GM21737 (cell line): ENCODE data around the gene NCS1.
"Not testable (repeated sequence)": the region's sequence is repeated elsewhere in the genome, so short reads cannot be mapped to it uniquely, and the experiment has no call there.

Source experiments
- ATAC-seq: cut with Tn5 transposase; IDR thresholded peaks from one replicate; pipeline ENCODE4 v1.9.1; 2021; ENCODE audit warnings: mild to moderate bottlenecking, moderate library complexity; ENCODE audit not compliant: unreplicated experiment

Gene NCS1

DNA sequence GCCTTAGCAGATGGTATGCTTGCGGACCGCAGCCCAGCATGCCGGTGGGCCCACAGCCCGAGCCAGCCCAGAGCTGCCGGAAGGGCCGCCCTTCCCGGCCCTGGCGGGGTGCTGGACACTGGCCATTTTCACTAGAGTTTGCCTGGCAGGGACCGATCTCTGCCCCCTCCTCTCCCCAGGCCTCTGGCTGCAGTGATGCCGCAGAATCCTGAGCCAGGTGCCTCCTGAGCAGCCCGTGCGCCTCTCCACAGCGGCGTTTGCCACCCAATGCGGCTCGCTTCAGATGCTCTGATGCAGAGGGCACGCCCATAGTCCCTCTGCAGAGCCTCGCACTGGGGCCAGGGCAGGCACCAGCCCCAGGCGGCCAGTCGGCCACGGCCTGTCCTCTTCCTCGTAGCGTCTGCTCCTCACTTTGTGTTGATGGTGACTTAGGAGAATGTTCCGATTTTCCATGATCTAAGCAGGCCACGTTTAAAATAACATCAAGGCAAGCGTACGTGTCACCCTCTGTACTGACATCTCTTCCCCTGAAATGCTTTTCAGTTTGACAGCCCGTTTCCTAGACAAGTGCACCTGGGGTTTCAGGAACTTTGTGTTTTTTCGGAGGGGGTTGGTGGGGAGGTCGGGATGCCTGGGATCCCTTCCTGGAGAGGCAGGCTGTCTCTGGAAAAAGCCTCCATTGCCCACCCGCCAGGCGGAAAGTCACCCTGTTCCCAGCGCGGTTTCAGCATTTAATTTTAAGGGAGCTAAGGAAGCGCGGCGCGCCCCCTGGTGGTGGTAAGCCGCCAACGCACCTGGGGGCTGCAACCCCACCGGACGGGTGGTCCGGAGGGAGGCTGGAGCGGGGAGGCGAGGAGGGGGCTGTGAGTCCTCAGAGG, 63.6 kb downstream of the NCS1 start:
- no peak for ATAC-seq

DNA sequence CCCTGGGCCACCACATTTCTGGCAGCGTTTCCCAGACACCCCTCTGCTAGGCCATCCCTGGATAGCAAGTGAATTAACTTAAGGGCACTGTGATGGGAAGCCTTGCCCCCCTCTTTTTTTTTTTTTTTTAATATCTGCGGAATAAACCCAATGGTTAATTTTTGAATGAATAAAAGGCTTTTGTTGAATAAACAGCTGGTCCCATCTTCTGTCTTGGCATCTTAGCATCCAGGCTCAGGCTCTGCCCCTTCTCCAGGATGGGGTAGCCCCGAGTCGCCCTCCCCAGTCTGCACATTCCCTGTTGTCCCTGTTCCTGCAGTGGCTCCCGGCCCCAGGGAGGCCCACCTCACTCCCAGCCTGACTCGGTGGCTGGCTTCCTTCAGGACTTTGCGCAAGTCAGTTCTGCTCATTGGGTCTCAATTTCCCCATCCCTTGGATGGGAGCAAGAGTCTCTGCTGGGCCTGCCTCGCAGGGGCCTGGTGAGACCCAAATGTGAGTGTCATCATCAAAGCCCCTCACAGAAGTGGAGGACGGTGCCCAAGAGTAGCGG, 64.3 kb downstream of the NCS1 start:
- ATAC-seq, result no peak

DNA sequence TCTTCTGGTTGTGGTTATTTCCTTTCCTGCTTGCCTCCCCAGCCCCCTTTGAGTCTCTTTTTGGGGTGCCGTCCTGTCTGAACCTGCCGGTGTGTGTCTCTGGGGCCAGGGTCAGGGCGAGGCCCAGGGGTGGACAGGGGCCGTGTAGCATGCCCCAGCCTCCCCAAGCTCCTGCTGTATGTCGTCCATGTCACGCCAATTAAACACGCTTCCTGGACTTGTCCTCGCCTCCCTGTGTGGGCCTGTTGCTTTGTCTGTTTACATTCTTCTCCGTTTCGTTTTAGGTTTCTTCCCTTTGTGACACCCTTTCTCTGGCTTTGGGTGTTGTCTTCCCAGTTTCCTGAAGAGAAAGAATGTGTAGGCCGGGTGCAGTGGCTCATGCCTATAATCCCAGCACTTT, 64.9 kb downstream of the NCS1 start:
- no peak for ATAC-seq

DNA sequence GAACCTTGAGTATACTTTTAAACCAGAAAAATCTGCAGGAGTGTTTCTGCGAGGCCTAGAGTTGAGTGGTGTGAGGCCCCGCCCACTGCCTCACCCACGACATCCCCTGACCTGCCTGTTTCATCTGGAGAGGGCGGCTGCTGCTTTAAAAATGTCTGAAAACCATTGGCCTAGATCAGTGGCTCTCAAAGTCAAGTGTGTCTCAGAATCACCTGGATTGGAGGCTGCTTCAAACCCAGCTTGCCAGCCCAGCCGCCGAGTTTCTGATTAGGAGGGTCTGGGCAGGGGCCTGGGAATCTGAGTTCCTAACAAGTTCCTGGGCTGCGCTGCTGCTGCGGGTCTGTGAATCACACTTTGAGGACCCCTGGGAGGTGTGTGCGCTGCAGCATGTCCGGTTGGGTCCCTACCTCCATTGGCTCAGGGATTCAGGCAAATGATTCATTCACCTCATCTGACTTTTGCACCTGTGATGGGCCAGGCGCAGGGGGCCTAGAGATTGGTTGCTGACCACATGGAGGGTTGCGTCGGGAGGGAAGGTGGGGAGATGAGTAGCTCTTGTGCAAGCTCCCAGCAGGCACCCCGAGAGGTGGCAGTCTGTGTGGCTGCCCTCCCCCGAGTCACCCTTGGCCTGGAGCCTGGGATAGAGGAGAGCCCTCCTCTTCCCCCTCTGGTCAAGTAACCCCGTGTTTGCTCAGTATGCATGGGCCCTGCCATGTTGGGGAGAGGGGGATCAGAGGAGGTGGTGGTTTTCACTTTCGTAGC, 65.7 kb downstream of the NCS1 start:
- no peak for ATAC-seq

DNA sequence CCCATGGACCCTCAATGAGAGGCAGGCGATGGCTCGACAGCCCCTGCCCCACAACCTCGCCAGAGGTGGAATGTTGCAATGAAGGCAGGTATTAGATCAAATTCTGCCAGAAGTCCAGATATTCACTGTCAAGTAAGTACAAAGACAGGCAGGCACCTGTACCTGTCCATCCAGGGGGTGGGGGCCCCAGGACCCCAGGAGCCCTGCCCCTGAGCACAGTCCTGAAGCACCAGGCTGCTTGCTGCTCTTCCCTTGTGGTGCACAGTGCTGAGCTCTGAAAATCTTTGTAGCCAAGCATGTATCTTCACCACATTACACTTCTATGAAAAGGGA, 67.1 kb downstream of the NCS1 start:
- peak; percentile 7 for ATAC-seq

DNA sequence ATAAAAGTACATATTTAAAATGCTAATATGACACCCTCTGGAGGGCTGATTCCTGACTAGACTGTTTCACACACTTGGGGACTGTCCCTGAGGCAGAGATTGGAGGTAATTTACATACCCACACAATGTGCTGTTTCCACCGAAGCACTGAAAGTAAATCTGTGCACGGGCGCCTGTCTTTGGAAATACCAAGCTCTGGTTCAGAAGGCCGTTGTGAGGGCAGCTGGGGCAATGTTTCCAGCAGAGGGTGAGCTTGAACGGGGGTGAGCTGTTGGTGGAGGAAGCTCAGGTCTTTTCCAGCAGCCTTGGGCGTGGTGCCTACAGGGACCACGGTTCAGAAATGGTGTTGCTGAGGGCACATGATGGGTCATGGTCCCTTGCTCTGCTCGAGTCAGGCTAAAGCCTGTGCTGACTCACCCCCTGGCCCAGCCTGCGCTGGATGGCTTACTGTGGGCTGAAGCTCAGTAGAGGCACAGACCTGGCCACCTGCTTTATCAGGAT, 67.6 kb downstream of the NCS1 start:
- peak; percentile 47 for ATAC-seq

DNA sequence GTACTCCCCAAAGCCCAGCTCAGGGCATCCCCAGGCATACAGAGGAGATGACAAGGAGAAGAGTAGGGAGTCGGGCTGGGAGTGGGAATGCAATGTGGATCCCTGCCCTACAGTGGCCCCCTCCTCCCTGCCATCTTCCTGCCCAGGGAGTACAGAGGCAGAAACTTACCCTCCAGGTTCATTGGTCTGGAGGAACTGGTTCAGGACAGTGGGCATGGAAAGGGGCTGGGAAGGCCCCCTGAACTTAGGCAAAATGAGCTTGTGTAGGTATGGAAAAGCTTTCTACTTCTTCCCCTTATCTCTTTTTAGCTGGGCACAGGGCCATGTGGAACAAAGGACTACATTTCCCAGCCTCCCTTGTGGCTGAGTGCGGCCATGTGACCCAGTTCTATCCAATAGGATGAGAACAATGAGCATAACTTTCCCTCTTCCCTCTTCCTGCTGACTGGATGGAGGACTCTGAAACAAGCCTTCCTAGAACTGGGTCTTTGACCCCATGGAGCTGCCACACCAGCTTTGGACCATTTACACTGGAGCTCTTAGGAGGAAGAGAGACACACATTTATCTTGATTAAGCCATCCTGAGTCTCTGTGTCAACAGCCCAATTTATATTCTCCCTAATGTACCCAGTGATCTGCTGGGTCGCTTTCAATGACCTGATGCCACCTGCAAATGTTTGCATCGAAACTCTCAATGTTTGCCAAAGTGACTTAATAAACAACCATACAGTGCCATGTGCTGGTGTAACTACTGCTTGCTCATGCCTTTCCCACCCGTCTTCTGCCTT, 68.4 kb downstream of the NCS1 start:
- ATAC-seq, result no peak

DNA sequence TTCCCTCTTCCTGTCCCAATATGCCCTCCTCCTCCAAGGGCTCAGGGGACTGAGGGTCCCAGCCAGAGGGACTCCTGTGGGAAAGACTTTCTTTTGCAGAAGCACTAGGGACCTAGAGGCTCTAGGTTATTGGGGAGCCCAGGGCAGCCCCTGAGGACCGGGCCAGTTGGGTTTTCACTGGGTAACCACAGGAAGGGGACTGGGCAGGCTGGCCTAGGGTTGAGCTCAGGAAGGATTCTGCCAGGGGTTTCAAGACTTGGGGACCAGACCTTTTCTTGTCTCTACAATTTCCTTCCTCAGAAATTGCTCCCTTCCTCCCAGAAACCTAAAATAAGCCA, 69.0 kb downstream of the NCS1 start:
- ATAC-seq, result no peak

DNA sequence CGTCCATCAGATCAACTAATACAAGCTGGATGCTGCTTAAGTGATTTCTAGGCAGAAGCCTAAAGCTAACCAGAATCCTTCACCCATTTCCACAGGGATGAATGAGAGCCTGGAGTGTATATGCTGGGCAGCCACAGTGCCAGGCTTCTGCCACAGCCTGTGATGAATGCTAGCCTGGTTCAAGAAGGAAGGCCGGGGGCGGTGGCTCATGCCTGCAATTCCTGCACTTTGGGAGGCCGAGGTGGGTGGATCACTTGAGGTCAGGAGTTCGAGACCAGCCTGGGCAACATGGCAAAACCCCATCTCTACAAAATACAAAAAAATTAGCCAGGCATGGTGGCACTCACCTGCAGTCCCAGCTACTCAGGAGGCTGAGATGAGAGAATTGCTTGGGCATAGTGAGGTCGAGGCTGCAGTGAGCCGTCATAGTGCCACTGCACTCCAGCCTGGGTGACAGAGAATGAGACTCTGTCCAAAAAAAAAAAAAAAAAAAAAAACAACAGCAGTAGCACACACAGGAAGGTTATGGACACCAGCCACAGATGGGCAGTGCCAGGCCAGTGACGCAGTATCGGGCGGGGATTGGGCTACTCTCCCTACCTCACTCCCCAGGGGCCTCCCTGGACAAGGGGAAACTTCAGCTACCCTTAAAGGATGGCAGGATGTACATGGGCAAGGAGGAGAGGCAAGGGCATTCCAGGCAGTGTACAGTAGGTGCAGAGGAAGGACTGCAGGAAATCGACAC, 70.2 kb downstream of the NCS1 start:
- no peak for ATAC-seq

DNA sequence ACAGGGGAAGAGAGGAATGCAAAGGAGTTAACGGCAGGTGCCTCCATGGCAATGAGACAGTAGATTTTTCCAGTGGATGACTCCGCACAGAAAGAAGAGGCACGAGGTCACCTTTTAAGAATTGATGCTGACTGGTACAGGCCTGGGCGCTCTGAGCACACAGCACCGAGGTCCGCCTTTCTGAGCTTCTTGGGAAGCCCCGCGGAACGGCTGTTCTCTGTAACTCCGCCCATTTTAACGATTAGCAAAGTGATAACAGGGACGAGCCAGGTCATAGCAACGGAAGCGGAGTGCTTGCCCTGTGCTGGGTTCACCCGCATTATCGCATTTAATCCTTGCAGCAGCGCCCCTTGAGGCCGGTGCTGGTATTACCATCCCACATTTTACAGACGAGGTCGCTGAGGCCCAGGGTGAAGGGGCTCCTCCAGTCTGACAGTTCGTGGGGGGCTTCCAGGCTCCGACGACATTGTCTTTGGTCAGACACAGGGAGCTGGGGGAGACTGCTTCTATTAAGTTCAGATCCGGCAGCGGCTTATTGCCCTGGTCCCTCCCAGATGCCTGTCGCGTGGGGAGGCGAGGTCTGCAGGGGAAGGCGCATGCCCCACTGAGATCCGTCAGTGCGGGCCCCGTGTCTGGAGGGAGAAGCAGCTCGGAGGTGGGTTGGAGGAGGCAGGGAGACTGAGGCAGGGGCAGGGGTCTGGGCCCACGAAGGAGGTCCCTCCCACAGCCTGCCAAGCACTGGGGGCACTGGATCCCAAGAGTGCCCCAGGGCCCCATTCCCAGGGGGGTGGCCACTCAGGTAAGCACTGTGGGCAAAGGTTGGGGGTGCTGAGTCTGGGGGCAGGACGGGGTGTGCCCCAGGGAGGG, 71.0 kb downstream of the NCS1 start:
- ATAC-seq, result peak; percentile 45

DNA sequence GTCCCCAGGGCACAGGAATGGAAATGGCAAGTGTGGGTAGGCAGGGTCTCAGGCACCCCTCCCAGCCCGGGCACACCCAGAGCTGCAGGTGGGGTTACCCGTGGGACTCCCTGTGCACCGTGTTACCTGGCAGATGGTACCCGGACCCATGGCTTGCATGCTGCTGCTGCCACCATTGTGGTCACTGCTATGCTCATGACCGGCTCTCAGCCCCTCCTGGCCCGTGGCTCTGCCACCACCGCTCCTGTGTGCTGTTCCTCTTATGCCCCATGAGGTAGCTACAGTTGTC, 71.6 kb downstream of the NCS1 start:
- ATAC-seq, result no peak

DNA sequence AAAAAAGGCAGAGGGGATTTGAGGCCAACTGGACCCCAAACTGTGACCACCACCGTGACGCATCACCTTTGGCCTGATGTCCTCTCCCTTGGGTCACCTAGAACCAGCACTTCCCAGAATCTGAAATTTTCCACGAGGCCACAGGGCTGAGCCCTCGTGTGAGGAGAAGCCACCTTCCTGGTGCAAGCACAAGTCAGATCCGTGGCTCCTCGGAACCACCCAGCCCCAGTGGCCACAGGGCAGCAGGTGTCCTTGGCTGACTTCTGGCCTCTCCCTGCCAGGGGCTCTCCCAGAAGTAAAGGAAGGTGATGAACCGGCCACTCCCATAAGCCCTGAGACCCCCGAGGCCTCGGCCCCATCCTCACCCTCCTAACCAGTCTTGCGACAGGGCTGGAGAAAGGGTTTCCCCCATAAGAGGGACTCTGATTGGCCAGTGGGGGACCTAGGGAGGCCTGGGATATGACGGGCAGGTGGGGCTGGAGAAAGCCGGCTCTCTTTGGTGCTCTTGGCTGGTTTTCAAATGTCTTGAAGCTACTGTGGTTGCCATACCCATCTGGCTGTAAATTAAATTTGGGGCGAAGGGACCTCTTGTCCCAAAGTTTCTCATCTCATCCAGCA, 72.5 kb downstream of the NCS1 start:
- ATAC-seq, result no peak

DNA sequence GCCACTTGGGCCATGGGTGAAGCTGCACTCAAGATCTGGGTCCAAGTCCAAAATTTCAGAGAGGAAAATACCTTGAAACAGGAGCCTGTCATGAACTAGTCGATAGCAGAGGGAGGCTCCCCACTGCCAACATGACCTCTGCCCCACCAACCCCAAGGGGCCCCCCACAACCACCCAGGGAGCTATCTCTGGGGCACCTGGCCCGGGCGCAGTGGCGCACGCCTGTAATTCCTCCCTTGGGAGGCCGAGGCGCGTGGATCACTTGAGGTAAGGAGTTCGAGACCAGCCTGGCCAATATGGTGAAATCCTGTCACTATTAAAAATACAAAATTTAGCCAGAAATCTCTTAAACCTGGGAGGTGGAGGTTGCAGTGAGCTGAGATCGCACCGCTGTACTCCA, 73.3 kb downstream of the NCS1 start:
- ATAC-seq, result no peak

DNA sequence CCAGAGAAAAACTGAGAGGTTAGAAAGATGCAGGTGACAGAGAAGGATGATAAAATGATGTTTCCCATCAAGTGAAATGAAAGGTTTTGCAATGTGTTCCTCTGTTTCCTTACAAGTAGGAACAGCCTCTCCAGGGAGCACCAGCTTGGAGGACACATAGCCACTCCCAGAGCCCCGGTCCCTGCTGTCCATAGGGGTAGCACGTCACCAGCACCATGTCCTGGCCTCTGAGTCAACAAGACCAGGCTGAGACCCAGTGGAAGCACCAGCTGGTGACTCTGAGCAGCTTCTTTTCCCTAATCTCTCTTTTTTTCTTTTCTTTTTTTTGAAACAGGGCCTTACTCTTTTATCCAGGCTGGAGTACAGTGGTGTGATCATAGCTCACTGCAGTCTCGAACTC, 73.9 kb downstream of the NCS1 start:
- no peak for ATAC-seq

DNA sequence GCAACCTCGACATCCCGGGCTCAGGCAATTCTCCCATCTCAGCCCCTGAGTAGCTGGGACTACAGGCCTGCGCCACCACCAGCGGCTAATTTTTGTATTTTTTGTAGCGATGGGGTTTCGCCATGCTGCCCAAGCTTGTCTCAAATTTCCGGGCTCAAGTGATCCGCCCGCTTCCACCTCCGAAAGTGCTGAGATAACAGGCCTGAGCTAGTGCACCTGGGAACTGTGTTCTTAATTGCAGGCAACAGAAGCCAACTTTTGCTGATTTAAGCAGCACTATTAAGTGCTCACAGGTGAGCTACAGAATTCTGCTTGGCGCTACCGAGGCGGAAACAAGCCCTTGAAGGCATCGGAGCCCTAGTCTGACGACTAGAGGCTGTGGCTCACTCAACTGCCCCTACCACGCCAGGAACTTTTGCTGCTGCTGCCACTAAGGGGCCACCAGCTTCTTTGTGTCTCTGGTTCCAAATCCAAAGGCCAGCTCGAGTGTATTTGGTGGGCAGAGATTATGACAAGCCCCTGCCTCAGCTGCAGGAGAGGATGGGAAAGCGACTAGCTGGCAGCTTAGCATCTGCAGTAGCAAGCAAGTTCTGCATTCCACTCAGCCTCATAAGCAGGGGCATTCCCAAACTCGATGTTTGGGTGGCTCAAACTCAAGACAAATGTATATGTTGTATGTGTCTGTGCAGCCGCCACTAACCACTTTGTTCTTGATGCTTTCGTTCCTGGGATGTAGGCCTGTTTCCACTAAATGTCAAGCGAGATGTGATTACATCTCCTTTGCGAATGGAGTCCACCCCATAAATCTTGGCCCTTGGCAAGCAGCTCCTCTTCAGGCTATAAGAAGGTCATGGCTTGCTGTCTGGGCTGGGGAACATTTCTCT, 82.8 kb downstream of the NCS1 start:
- ATAC-seq, result no peak

DNA sequence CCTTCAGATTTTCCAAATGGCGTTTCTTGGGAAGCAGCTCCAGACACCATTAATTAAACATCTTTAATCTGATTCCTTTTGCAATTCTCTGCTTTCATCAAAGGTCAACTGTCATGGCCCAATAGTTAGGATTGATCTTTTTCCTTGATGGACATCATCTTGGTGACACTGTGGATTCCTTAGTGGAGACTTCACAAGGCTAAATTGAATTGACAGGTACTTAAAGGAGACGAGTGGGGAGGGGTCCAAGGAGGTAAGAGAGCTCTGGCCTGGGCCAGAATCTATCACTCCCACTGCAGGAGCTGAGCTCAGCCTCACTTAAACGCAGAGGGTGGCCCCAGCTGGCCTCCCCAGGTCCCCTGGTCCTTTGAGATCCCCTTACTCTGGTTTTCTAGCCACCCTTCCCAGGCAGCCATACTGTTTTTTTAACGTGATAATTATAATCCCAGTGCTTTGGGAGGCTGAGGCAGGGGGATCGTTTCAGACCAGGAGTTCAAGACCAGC, 83.5 kb downstream of the NCS1 start:
- ATAC-seq, result no peak

DNA sequence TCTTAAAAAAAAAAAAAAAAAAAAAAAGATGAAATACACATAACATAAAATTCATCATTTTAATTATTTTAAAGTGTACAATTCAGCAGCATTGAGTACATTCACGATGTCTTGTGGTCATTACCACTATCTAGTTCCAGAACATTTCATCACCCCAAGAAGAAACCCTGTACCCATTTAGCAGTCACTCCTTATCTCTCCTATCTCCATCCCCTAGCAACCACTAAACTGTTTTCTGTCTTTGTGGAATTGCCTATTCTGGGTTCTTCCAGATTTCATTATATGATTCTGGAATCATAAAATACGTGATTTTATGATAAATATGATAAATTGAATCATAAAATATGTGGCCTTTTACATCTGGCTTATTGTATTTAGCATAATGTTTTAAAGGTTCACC, 84.4 kb downstream of the NCS1 start:
- no peak for ATAC-seq

DNA sequence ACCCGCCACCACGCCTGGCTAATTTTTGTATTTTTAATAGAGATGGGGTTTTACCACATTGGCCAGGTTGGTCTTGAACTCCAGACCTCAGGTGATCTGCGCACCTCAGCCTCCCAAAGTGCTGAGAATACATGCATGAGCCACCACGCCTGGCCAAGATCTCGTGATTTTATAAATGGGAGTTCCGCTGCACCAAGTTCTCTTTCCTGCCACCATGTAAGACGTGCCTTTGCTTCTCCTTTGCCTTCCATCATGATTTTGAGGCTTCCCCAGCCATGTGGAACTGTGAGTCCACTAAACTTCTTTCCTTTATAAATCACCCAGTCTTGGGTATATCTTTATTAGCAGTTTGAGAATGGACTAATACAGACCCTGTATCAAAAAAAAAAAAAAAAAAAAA, 85.9 kb downstream of the NCS1 start:
- ATAC-seq, result not testable (repeated sequence)
